HepG2 (cell line): ENCODE measurements around the gene ZNF37A. TPM values are rescaled to one million over a fixed set of nuclear protein-coding genes. Genes with fewer than 3 reads are reported as not detected.

Source experiments
- AKAP8 ChIP-seq: sonication (generic); formaldehyde crosslinking; IDR thresholded peaks from 2 replicates; pipeline ENCODE4 v1.5.1; 2020; ENCODE audit warnings: mild to moderate bottlenecking, missing genetic modification reagents
- ATF7-NPFF ChIP-seq: sonication (generic); formaldehyde crosslinking; IDR thresholded peaks from 2 replicates; pipeline ENCODE4 v1.8.1; 2023; ENCODE audit warnings: mild to moderate bottlenecking, low read depth, missing genetic modification reagents, moderate library complexity
- CEBPG ChIP-seq: IDR thresholded peaks from 2 replicates; pipeline ENCODE4 v1.6.1; 2016
- CENPBD1 ChIP-seq: sonication (generic); formaldehyde crosslinking; IDR thresholded peaks from 2 replicates; pipeline ENCODE4 v1.8.0; 2022; ENCODE audit warnings: missing genetic modification reagents, low read depth, mild to moderate bottlenecking, borderline replicate concordance
- FIP1L1 ChIP-seq: fragments of 200-400 bp; formaldehyde crosslinking; IDR thresholded peaks from 2 replicates; pipeline ENCODE4 v1.6.1; 2018; ENCODE audit warnings: low read depth, mild to moderate bottlenecking, low read length, moderate library complexity, borderline replicate concordance; ENCODE audit not compliant: insufficient read depth
- GMEB2 ChIP-seq: IDR thresholded peaks from 2 replicates; pipeline ENCODE4 v1.6.1; 2016; ENCODE audit warnings: missing biosample characterization, missing genetic modification reagents, low read depth
- MED1 ChIP-seq: sonication (generic); formaldehyde crosslinking; IDR thresholded peaks from 2 replicates; pipeline ENCODE4 v1.4.0; 2020; ENCODE audit warnings: missing genetic modification reagents
- MEF2D ChIP-seq: sonication (generic); formaldehyde crosslinking; IDR thresholded peaks from 2 replicates; pipeline ENCODE4 v1.5.1; 2020; ENCODE audit warnings: mild to moderate bottlenecking, missing genetic modification reagents
- MLXIP ChIP-seq: sonication (generic); formaldehyde crosslinking; IDR thresholded peaks from 2 replicates; pipeline ENCODE4 v1.9.0; 2021; ENCODE audit warnings: missing genetic modification reagents, borderline replicate concordance
- MTF1 ChIP-seq: sonication (generic); formaldehyde crosslinking; IDR thresholded peaks from 2 replicates; pipeline ENCODE4 v1.5.0; 2020; ENCODE audit warnings: missing genetic modification reagents
- NR1H2 ChIP-seq: sonication (generic); formaldehyde crosslinking; IDR thresholded peaks from 2 replicates; pipeline ENCODE4 v1.8.1; 2022; ENCODE audit warnings: low read depth, missing genetic modification reagents, borderline replicate concordance
- PPARG ChIP-seq: conservative IDR thresholded peaks from 2 replicates; pipeline ENCODE4 v1.6.1; 2016; ENCODE audit warnings: missing biosample characterization, missing genetic modification reagents
- SALL1 ChIP-seq: sonication (generic); formaldehyde crosslinking; IDR thresholded peaks from 2 replicates; pipeline ENCODE4 v1.8.0; 2022; ENCODE audit warnings: mild to moderate bottlenecking, missing genetic modification reagents
- SMC3 ChIP-seq: IDR thresholded peaks from 2 replicates; pipeline ENCODE4 v1.6.1; 2011; ENCODE audit warnings: low read length, improper control_type of control experiment
- TEAD3 ChIP-seq: optimal IDR thresholded peaks from 2 replicates; pipeline ENCODE3; 2016; ENCODE audit warnings: borderline replicate concordance
- ZBTB39 ChIP-seq: sonication (generic); formaldehyde crosslinking; IDR thresholded peaks from 2 replicates; pipeline ENCODE4 v1.5.0; 2020; ENCODE audit warnings: missing genetic modification reagents
- ZNF207 ChIP-seq: fragments of 450-650 bp; IDR thresholded peaks from 2 replicates; pipeline ENCODE4 v1.6.1; 2016; ENCODE audit warnings: antibody characterized with exemption, borderline replicate concordance
- ZNF431 ChIP-seq: sonication (generic); formaldehyde crosslinking; IDR thresholded peaks from 2 replicates; pipeline ENCODE4 v1.9.0; 2022; ENCODE audit warnings: missing genetic modification reagents, low read depth, mild to moderate bottlenecking, borderline replicate concordance
- ZNF570 ChIP-seq: sonication (generic); formaldehyde crosslinking; IDR thresholded peaks from 2 replicates; pipeline ENCODE4 v1.4.0; 2020; ENCODE audit warnings: mild to moderate bottlenecking, missing genetic modification reagents, borderline replicate concordance
- ZNF703 ChIP-seq: sonication (generic); formaldehyde crosslinking; IDR thresholded peaks from 2 replicates; pipeline ENCODE4 v1.5.1; 2020; ENCODE audit warnings: missing genetic modification reagents, mild to moderate bottlenecking, moderate library complexity, borderline replicate concordance
- ZNF704 ChIP-seq: sonication (generic); formaldehyde crosslinking; IDR thresholded peaks from 2 replicates; pipeline ENCODE4 v1.8.1; 2023; ENCODE audit warnings: mild to moderate bottlenecking, inconsistent platforms, moderate library complexity, missing genetic modification reagents, borderline replicate concordance
- polyA plus RNA-seq, 8 experiments: library from polyadenylated mRNA; depleted of rRNA in 3 of 8; stranded (reverse) in 7 of 8; unstranded in 1 of 8; fragments of >200 nt; fragmentation: Illumina TruSeq in 4 of 8; extraction: Trizol in 4 of 8; gene quantifications; 2 replicates each; pipeline versions ENCODE4 v1.2.1 to v1.2.3, GENCODE V29; 2011 to 2016; ENCODE audit warnings: low read depth in 4 of 8, missing spikeins in 1 of 8, mixed read lengths in 1 of 8; ENCODE audit not compliant: insufficient read depth in 1 of 8
- total RNA-seq, 5 experiments: library from RNA; depleted of rRNA; stranded (reverse); fragments of >200 nt; fragmentation: Illumina TruSeq; extraction: Trizol; gene quantifications; 2 replicates each; pipeline ENCODE4 v1.2.3, GENCODE V29; 2016; ENCODE audit warnings: low read depth in 1 of 5

ZNF37A gene
- total and polyA plus RNA-seq, 2 of the 13 experiments (the other 11 are each of a cell fraction or from before 2014, with no cell fraction given): 8.0 to 12.6 TPM

GRCh38 chr10:38094158-38094926, at the start of gene ZNF37A (continued):
- TF ChIP-seq ZBTB39 (no peak), MTF1 (CRISPR knock-in tag) (no peak), ZNF703 (CRISPR knock-in tag) (0 out of 2 replicates have a peak, but pooled peaks have one; percentile 71), ATF7-NPFF (CRISPR knock-in tag) (no peak; the same call in 1 of the 2 replicates), MEF2D (0 out of 2 replicates have a peak, but pooled peaks have one; percentile 25), AKAP8 (CRISPR knock-in tag) (no peak), MED1 (CRISPR knock-in tag) (peak; percentile 49), SALL1 (CRISPR knock-in tag) (peak; percentile 75; the same call in 1 of the 2 replicates), PPARG (CRISPR knock-in tag) (no peak), CENPBD1 (CRISPR knock-in tag) (peak; percentile 39; the same call in 1 of the 2 replicates), NR1H2 (CRISPR knock-in tag) (no peak), FIP1L1 (no peak), MLXIP (CRISPR knock-in tag) (no peak), CEBPG (CRISPR knock-in tag) (no peak), SMC3 (no peak), GMEB2 (CRISPR knock-in tag) (no peak), TEAD3 (peak; percentile 7), ZNF704 (CRISPR knock-in tag) (no peak), ZNF207 (no peak), ZNF431 (CRISPR knock-in tag) (no peak), ZNF570 (CRISPR knock-in tag) (no peak)
